Measurements from ENCODE around the gene CNFN.
A peak's percentile ranks its signal among the peaks of the same experiment; 100 is the strongest.

The CNFN gene

GRCh38 chr19:42409477-42409876 is 19.4 kb upstream of the CNFN start:
- DNase-seq (ENCODE audit: low spot score) = no peak

GRCh38 chr19:42407816-42408175 is 17.7 kb upstream of the CNFN start:
- no peak for DNase-seq (ENCODE audit: low spot score)

- DNase-seq (ENCODE audit: low spot score) = no peak
These were observed 17.2 kb upstream of the CNFN start for GRCh38 chr19:42407085-42407815.

GRCh38 chr19:42406111-42406510 is 16.0 kb upstream of the CNFN start:
- DNase-seq (ENCODE audit: low spot score) = no peak

GRCh38 chr19:42403586-42403985 is 13.5 kb upstream of the CNFN start:
- no peak for DNase-seq (ENCODE audit: low spot score)

- no peak for DNase-seq (ENCODE audit: low spot score)
These were observed 12.4 kb upstream of the CNFN start for GRCh38 chr19:42402376-42403116.

GRCh38 chr19:42401365-42402303 is 11.5 kb upstream of the CNFN start:
- peak; percentile 89 for DNase-seq (ENCODE audit: low spot score)

GRCh38 chr19:42400404-42400803 is 10.3 kb upstream of the CNFN start:
- no peak for DNase-seq (ENCODE audit: low spot score)

GRCh38 chr19:42397263-42398166 is 7.4 kb upstream of the CNFN start:
- no peak for DNase-seq (ENCODE audit: low spot score)

GRCh38 chr19:42396381-42397262 is 6.5 kb upstream of the CNFN start:
- DNase-seq (ENCODE audit: low spot score) = peak; percentile 100

GRCh38 chr19:42394751-42395150 is 4.7 kb upstream of the CNFN start:
- no peak for DNase-seq (ENCODE audit: low spot score)

GRCh38 chr19:42392165-42392564 is 2.1 kb upstream of the CNFN start:
- no peak for DNase-seq (ENCODE audit: low spot score)

- no peak for DNase-seq (ENCODE audit: low spot score)
These were observed 1.1 kb downstream of the CNFN start for GRCh38 chr19:42388851-42389489.

GRCh38 chr19:42386974-42387707 is 3.0 kb downstream of the CNFN start:
- peak; percentile 82 for DNase-seq (ENCODE audit: low spot score)

- DNase-seq (ENCODE audit: low spot score) = no peak
These were observed 9.9 kb downstream of the CNFN start for GRCh38 chr19:42380155-42380554.

- no peak for DNase-seq (ENCODE audit: low spot score)
These were observed 11.6 kb downstream of the CNFN start for GRCh38 chr19:42378225-42379215.

GRCh38 chr19:42376177-42376555 is 13.9 kb downstream of the CNFN start:
- DNase-seq (ENCODE audit: low spot score) = no peak

Measured in GM03348 (cell line).